ENCODE results near the gene NTRK3. TPM values are rescaled to one million over a fixed set of nuclear protein-coding genes. Genes with fewer than 3 reads are reported as not detected.
"Not testable (repeated sequence)": the region's sequence is repeated elsewhere in the genome, so short reads cannot be mapped to it uniquely, and the experiment has no call there.

The NTRK3 gene
- total RNA-seq, 1 experiment from 2014 or later = not detected

DNA sequence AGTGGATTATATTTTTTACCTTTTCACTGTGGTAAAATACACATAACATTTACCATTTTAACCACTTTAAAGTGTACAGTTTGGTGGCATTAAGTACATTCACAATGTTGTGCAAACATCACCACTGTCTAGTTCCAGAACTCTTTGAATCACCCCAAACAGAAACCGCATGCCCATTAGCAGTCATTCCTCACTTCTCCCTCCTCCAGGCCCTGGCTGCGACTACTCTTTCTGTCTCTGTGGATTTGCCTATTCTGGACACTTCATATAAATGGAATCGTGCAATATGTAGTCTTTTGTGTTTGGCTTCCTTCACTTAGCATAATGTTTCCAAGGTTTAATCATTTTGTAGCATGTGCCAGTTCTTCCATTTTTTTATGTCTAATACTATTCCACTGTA, 409.8 kb downstream of the NTRK3 start:
- H3K9me3 ChIP-seq (ENCODE audit: low read length) = no peaks in the 10 kb centered on the region
- H3K27ac ChIP-seq (ENCODE audit: low read length) = no peak overlapping the region
- DNase-seq = no peak
- CTCF ChIA-PET = no interaction called here
- TF ChIP-seq, protein P1, sequence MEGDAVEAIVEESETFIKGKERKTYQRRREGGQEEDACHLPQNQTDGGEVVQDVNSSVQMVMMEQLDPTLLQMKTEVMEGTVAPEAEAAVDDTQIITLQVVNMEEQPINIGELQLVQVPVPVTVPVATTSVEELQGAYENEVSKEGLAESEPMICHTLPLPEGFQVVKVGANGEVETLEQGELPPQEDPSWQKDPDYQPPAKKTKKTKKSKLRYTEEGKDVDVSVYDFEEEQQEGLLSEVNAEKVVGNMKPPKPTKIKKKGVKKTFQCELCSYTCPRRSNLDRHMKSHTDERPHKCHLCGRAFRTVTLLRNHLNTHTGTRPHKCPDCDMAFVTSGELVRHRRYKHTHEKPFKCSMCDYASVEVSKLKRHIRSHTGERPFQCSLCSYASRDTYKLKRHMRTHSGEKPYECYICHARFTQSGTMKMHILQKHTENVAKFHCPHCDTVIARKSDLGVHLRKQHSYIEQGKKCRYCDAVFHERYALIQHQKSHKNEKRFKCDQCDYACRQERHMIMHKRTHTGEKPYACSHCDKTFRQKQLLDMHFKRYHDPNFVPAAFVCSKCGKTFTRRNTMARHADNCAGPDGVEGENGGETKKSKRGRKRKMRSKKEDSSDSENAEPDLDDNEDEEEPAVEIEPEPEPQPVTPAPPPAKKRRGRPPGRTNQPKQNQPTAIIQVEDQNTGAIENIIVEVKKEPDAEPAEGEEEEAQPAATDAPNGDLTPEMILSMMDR (conservative IDR thresholded peaks at IDR 0.05; ENCODE audit: low read depth, low read length) = no peak
- no peaks in the 10 kb centered on the region for H3K27me3 ChIP-seq (ENCODE audit: low read length)
- POLR2A ChIA-PET (ENCODE audit: unreplicated experiment) = no interaction called here
- no peak overlapping the region for H3K4me2 ChIP-seq (ENCODE audit: low read length)
- BruUV-seq (replicated peaks) = no TSS peak
- no peaks in the 10 kb centered on the region for H3K9me2 ChIP-seq (replicated peaks; ENCODE audit: low read length)
- no peaks in the 10 kb centered on the region for H3K4me1 ChIP-seq (ENCODE audit: insufficient read depth, low read length)
- no peak overlapping the region for H2AFZ ChIP-seq (ENCODE audit: low read length)
- no peak overlapping the region for H3K4me3 ChIP-seq (ENCODE audit: low read length)
- no peak overlapping the region for H3K9ac ChIP-seq (ENCODE audit: low read length)
- ATAC-seq = no peak
- H3F3A ChIP-seq (ENCODE audit: low read length, unreplicated experiment) = no peaks in the 10 kb centered on the region
- no peaks in the 10 kb centered on the region for H4K20me1 ChIP-seq (ENCODE audit: low read length)
- H3K79me2 ChIP-seq (ENCODE audit: low read length) = no peaks in the 10 kb centered on the region
- no peaks in the 10 kb centered on the region for H3K36me3 ChIP-seq (ENCODE audit: low read depth, low read length)
- intact Hi-C loops (cut with micrococcal nuclease) = no loop called here

DNA sequence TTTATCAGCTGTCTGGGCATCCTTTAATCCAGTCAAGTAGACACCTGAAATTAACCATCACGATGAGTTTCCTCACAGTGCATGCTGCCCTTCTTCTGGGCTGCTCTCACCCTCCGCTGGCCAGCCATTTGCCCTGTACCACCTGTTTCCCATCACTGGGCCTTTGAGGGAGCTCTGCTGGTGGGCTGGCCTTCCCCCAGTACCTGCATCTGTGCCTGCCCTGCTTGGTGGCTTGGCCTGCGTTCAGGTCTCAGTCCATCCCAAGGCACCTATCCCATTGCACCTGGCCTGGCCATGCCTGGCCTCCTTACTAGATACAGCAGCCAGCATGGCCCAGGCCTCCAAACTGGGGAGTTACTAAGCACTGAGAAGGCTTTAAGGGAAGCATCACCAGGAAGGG, 413.2 kb downstream of the NTRK3 start:
- no peaks in the 10 kb centered on the region for H3K36me3 ChIP-seq (ENCODE audit: low read depth, low read length)
- no peak overlapping the region for H3K27ac ChIP-seq (ENCODE audit: low read length)
- DNase-seq = no peak
- H3K9me3 ChIP-seq (ENCODE audit: low read length) = no peaks in the 10 kb centered on the region
- no peaks in the 10 kb centered on the region for H3K9me2 ChIP-seq (replicated peaks; ENCODE audit: low read length)
- H3F3A ChIP-seq (ENCODE audit: low read length, unreplicated experiment) = no peaks in the 10 kb centered on the region
- H2AFZ ChIP-seq (ENCODE audit: low read length) = no peak overlapping the region
- no TSS peak for BruUV-seq (replicated peaks)
- ATAC-seq = no peak
- H3K4me1 ChIP-seq (ENCODE audit: insufficient read depth, low read length) = no peaks in the 10 kb centered on the region
- TF ChIP-seq, protein P1 (conservative IDR thresholded peaks at IDR 0.05; ENCODE audit: low read depth, low read length) = no peak
- no peak for TF ChIP-seq EZH2 (IDR thresholded peaks at IDR 0.05; ENCODE audit: low read length, unreplicated experiment)
- TF ChIP-seq EZH2phosphoT487 (IDR thresholded peaks at IDR 0.05; ENCODE audit: borderline replicate concordance, low read length) = no peak
- H3K9ac ChIP-seq (ENCODE audit: low read length) = no peak overlapping the region
- CTCF ChIA-PET = no interaction called here
- no peaks in the 10 kb centered on the region for H4K20me1 ChIP-seq (ENCODE audit: low read length)
- H3K79me2 ChIP-seq (ENCODE audit: low read length) = no peaks in the 10 kb centered on the region
- POLR2A ChIA-PET (ENCODE audit: unreplicated experiment) = no interaction called here
- no peaks in the 10 kb centered on the region for H3K27me3 ChIP-seq (ENCODE audit: low read length)
- no peak overlapping the region for H3K4me2 ChIP-seq (ENCODE audit: low read length)
- no peak overlapping the region for H3K4me3 ChIP-seq (ENCODE audit: low read length)
- intact Hi-C loops (cut with micrococcal nuclease) = no loop called here

DNA sequence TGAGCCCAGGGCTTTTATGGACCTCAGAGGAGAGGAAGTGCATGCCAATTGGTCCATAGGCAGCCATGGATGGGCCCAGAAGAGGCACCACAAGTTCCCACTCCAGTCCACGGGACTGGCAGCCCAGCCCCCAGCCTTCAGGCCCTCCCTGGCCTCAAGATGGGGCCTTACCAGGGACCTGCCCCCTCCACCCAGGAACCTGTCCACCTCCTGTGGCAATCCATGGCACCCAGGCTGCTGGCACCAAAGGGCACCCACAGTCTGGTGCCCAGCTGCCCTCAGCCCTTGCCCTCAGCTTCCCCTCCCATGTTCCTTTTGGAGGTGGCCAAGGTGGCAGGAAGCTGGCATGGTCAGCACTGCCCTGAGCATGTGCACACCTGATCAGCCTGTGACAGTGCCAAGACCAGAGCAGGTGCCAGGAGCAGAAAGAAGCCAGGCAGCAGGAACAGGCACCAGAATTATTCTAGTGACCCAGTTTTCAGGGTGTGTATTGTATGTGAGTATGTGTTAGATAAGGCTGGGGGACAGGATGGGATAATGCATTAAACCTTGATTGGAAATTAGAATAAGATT, 415.0 kb downstream of the NTRK3 start:
- H3F3A ChIP-seq (ENCODE audit: low read length, unreplicated experiment) = no peaks in the 10 kb centered on the region
- BruUV-seq (replicated peaks) = no TSS peak
- DNase-seq = no peak
- ChIA-PET POLR2A (ENCODE audit: unreplicated experiment) (no interaction called here), CTCF (no interaction called here)
- H3K79me2 ChIP-seq (ENCODE audit: low read length) = no peaks in the 10 kb centered on the region
- intact Hi-C loops (cut with micrococcal nuclease) = no loop called here
- no peak overlapping the region for H3K9ac ChIP-seq (ENCODE audit: low read length)
- no peaks in the 10 kb centered on the region for H3K9me2 ChIP-seq (replicated peaks; ENCODE audit: low read length)
- H4K20me1 ChIP-seq (ENCODE audit: low read length) = no peaks in the 10 kb centered on the region
- H3K4me1 ChIP-seq (ENCODE audit: insufficient read depth, low read length) = no peaks in the 10 kb centered on the region
- H3K4me2 ChIP-seq (ENCODE audit: low read length) = no peak overlapping the region
- H3K27ac ChIP-seq (ENCODE audit: low read length) = no peak overlapping the region
- no peak overlapping the region for H3K4me3 ChIP-seq (ENCODE audit: low read length)
- no peak overlapping the region for H2AFZ ChIP-seq (ENCODE audit: low read length)
- no peaks in the 10 kb centered on the region for H3K9me3 ChIP-seq (ENCODE audit: low read length)
- no peaks in the 10 kb centered on the region for H3K36me3 ChIP-seq (ENCODE audit: low read depth, low read length)
- no peak for TF ChIP-seq EZH2 (IDR thresholded peaks at IDR 0.05; ENCODE audit: low read length, unreplicated experiment)
- TF ChIP-seq, protein P1 (conservative IDR thresholded peaks at IDR 0.05; ENCODE audit: low read depth, low read length) = no peak
- no peak for TF ChIP-seq EZH2phosphoT487 (IDR thresholded peaks at IDR 0.05; ENCODE audit: borderline replicate concordance, low read length)
- H3K27me3 ChIP-seq (ENCODE audit: low read length) = no peaks in the 10 kb centered on the region
- no peak for ATAC-seq

DNA sequence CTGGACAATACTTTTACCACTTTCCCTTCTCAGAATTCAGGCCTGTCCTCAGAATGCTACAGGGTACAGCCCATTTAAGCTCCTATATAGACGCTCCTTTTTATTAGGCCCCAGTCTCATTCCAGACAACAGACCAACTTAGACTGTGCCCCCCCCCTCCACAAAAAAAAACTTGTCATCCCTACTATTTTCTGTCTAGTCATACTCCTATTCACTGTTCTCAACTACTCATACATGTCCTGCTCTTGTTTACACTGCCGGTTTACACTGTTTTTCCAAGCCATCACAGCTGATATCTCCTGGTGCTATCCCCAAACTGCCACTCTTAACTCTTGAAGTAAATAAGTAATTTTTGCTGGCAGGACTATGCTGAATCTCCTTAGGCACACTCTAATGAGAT, 420.7 kb downstream of the NTRK3 start:
- H3K9ac ChIP-seq (ENCODE audit: low read length); H3K4me3 ChIP-seq (ENCODE audit: low read length); H3K4me2 ChIP-seq (ENCODE audit: low read length); H3K9me2 ChIP-seq (replicated peaks; ENCODE audit: low read length); POLR2A ChIA-PET (ENCODE audit: unreplicated experiment); H3K9me3 ChIP-seq (ENCODE audit: low read length); H4K20me1 ChIP-seq (ENCODE audit: low read length); H2AFZ ChIP-seq (ENCODE audit: low read length); H3K79me2 ChIP-seq (ENCODE audit: low read length); intact Hi-C loops (cut with micrococcal nuclease); BruUV-seq (replicated peaks); ATAC-seq; CTCF ChIA-PET; H3K27me3 ChIP-seq (ENCODE audit: low read length); H3K27ac ChIP-seq (ENCODE audit: low read length); H3K36me3 ChIP-seq (ENCODE audit: low read depth, low read length); H3K4me1 ChIP-seq (ENCODE audit: insufficient read depth, low read length); H3F3A ChIP-seq (ENCODE audit: low read length, unreplicated experiment); DNase-seq: not testable (repeated sequence)

DNA sequence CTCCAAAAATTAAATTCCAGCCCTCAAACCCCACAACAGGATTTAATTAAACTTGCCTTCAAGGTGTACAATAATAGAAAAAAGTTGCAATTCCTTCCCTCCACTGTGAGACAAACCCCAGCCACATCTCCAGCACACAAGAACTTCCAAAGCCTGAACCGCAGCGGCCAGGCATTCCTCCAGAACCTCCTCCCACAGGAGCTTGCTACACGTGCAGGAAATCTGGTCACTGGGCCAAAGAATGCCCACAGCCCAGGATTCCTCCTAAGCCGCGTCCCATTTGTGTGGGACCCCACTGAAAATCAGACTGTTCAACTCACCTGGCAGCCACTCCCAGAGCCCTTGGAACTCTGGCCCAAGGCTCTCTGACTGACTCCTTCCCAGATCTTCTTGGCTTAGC, 423.2 kb downstream of the NTRK3 start:
- H3K4me3 ChIP-seq (ENCODE audit: low read length); H3K4me1 ChIP-seq (ENCODE audit: insufficient read depth, low read length); POLR2A ChIA-PET (ENCODE audit: unreplicated experiment); H2AFZ ChIP-seq (ENCODE audit: low read length); H3K9ac ChIP-seq (ENCODE audit: low read length); H3K4me2 ChIP-seq (ENCODE audit: low read length); ATAC-seq; H3K79me2 ChIP-seq (ENCODE audit: low read length); H3K36me3 ChIP-seq (ENCODE audit: low read depth, low read length); DNase-seq; H3F3A ChIP-seq (ENCODE audit: low read length, unreplicated experiment); intact Hi-C loops (cut with micrococcal nuclease); H3K27me3 ChIP-seq (ENCODE audit: low read length); H3K9me2 ChIP-seq (replicated peaks; ENCODE audit: low read length); BruUV-seq (replicated peaks); H3K9me3 ChIP-seq (ENCODE audit: low read length); H3K27ac ChIP-seq (ENCODE audit: low read length); H4K20me1 ChIP-seq (ENCODE audit: low read length); CTCF ChIA-PET: not testable (repeated sequence)

Measured in PC-3 (cell line).